ENCODE data around the gene TSPEAR. TPM values are rescaled to one million over a fixed set of nuclear protein-coding genes. Genes with fewer than 3 reads are reported as not detected.

The TSPEAR gene
- total and polyA plus RNA-seq, 9 of the 15 experiments (the other 6 are each of a cell fraction or from before 2014, with no cell fraction given) = not detected

DNA sequence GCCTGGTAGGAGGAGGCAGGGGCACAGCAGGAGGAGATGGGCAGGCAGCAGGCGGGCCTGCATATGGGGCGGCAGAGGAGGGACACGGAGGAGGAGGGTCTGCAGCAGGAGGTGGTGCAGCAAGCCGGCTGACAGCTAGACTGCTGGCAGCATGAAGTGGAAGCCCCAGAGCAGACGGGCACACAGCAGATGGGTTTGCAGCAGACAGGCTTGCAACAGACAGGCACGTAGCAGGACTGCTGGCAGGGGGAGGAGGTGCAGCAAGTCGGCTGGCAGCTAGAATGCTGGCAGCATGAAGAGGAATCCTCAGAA lies 131.6 kb downstream of the TSPEAR start:
- Histone ChIP-seq H3K27ac (ENCODE audit: extremely low read depth, low read depth, low read length) (no peak overlapping the region), H3K79me2 (ENCODE audit: control insufficient read depth, insufficient read depth, low read length) (no peaks in the 10 kb centered on the region), H3K27me3 (ENCODE audit: control insufficient read depth in 2 of 2, insufficient read depth in 2 of 2, low read length in 2 of 2) (peaks cover 0 to 21% of the 10 kb centered on the region in 2 experiments; a peak in 3 of 5 replicates), H4K20me1 (replicated peaks; ENCODE audit: control insufficient read depth, insufficient read depth, low read length) (no peaks in the 10 kb centered on the region), H2AFZ (ENCODE audit: low read depth, low read length) (no peak overlapping the region), H3K4me1 (replicated peaks in 1 of 2; ENCODE audit: control insufficient read depth in 2 of 2, insufficient read depth in 2 of 2, low read length in 2 of 2) (peaks cover 0 to 1% of the 10 kb centered on the region in 2 experiments; a peak in 2 of 5 replicates), H3K4me3 (no peak overlapping the region), H3K9ac (ENCODE audit: insufficient read depth in 1 of 2, low read depth in 2 of 2, low read length in 2 of 2) (no peak overlapping the region), H3K36me3 (ENCODE audit: control insufficient read depth, insufficient read depth, low read length) (no peaks in the 10 kb centered on the region), H3K4me2 (ENCODE audit: insufficient read depth, low read length) (no peak overlapping the region), H3K9me1 (ENCODE audit: control insufficient read depth, insufficient read depth, low read length) (no peaks in the 10 kb centered on the region), H3K9me3 (replicated peaks; ENCODE audit: control insufficient read depth, insufficient read depth, low read depth, low read length) (peaks cover 3% of the 10 kb centered on the region)
- TF ChIP-seq DNMT1 (IDR thresholded peaks at IDR 0.05) (no peak), NUFIP1 (IDR thresholded peaks at IDR 0.05; ENCODE audit: partially characterized antibody) (no peak), PHTF2 (CRISPR knock-in tag; IDR thresholded peaks at IDR 0.05) (no peak), HMGN3 (IDR thresholded peaks at IDR 0.05; ENCODE audit: borderline replicate concordance, extremely low read depth, insufficient read length, low read depth, low read length) (no peak), ZNF184 (CRISPR knock-in tag; IDR thresholded peaks at IDR 0.05) (no peak), HMG20B (CRISPR knock-in tag; IDR thresholded peaks at IDR 0.05) (no peak), HLTF (IDR thresholded peaks at IDR 0.05) (no peak), EP300 (IDR thresholded peaks at IDR 0.05; ENCODE audit: low read length) (no peak), HEY1 (CRISPR knock-in tag; IDR thresholded peaks at IDR 0.05; ENCODE audit: borderline replicate concordance) (no peak), ATF7 (IDR thresholded peaks at IDR 0.05) (no peak), ERF (CRISPR knock-in tag; IDR thresholded peaks at IDR 0.05) (no peak), TEAD4 (IDR thresholded peaks at IDR 0.05; ENCODE audit: low read length) (no peak), TEAD4 (CRISPR knock-in tag; IDR thresholded peaks at IDR 0.05; ENCODE audit: borderline replicate concordance) (no peak), GATAD2A (IDR thresholded peaks at IDR 0.05) (no peak), EP400 (IDR thresholded peaks at IDR 0.05) (no peak)
- DNase-seq (ENCODE audit: extremely low read depth in 1 of 4, low spot score in 3 of 4) = no peak
- ATAC-seq = no peak
- CTCF ChIA-PET (ENCODE audit: low intra/inter-chr PET ratio) = no interaction called here
- FAIRE-seq = no peak
- intact Hi-C loops (cut with micrococcal nuclease) = no loop called here
- no TSS peak for BruUV-seq (replicated peaks)
- in situ Hi-C loops (cut with MboI) = no loop called here
- POLR2A ChIA-PET = interaction anchor here (0.7 kb wide), 1 partner anchor 73 kb away, joined by 4 read pairs; no protein-coding TSS in a partner anchor
- 2% methylated on average over 7 of the region's 7 CpGs for WGBS (ENCODE audit: insufficient coverage, low coverage, missing lambda C conversion rate)
